T-helper 9 cell (primary cell): ENCODE data around the gene NCKAP5.

Experiments used
- DNase-seq: peaks from one replicate; pipeline ENCODE4 v3.0.0-alpha.2; 2020

NCKAP5 gene

GRCh38 chr2:133418021-133418420 lies 150.2 kb downstream of the NCKAP5 start:
- no peak for DNase-seq

GRCh38 chr2:133417415-133417814 lies 150.8 kb downstream of the NCKAP5 start:
- DNase-seq = no peak

GRCh38 chr2:133416736-133417135 lies 151.5 kb downstream of the NCKAP5 start:
- DNase-seq = no peak

GRCh38 chr2:133416146-133416545 lies 152.1 kb downstream of the NCKAP5 start:
- DNase-seq = no peak

- DNase-seq = no peak
These were observed 152.9 kb downstream of the NCKAP5 start for GRCh38 chr2:133415210-133415876.

GRCh38 chr2:133414486-133415209 lies 153.6 kb downstream of the NCKAP5 start:
- DNase-seq = no peak

GRCh38 chr2:133413863-133414262 lies 154.4 kb downstream of the NCKAP5 start:
- no peak for DNase-seq

- DNase-seq = no peak
These were observed 155.6 kb downstream of the NCKAP5 start for GRCh38 chr2:133412694-133413093.

GRCh38 chr2:133411857-133412256 lies 156.4 kb downstream of the NCKAP5 start:
- no peak for DNase-seq

- DNase-seq = no peak
These were observed 157.2 kb downstream of the NCKAP5 start for GRCh38 chr2:133411101-133411500.

GRCh38 chr2:133409581-133410285 lies 158.5 kb downstream of the NCKAP5 start:
- DNase-seq = no peak

- no peak for DNase-seq
These were observed 159.6 kb downstream of the NCKAP5 start for GRCh38 chr2:133408671-133409070.

GRCh38 chr2:133407341-133407740 lies 160.9 kb downstream of the NCKAP5 start:
- no peak for DNase-seq

GRCh38 chr2:133405252-133405651 lies 163.0 kb downstream of the NCKAP5 start:
- no peak for DNase-seq

GRCh38 chr2:133400411-133400810 lies 167.9 kb downstream of the NCKAP5 start:
- DNase-seq = no peak

GRCh38 chr2:133393895-133394294 lies 174.4 kb downstream of the NCKAP5 start:
- DNase-seq = no peak

- DNase-seq = no peak
These were observed 178.1 kb downstream of the NCKAP5 start for GRCh38 chr2:133390156-133390555.

- no peak for DNase-seq
These were observed 178.7 kb downstream of the NCKAP5 start for GRCh38 chr2:133389569-133389968.

GRCh38 chr2:133382566-133382965 lies 185.7 kb downstream of the NCKAP5 start:
- DNase-seq = no peak

- no peak for DNase-seq
These were observed 187.3 kb downstream of the NCKAP5 start for GRCh38 chr2:133380991-133381390.

- no peak for DNase-seq
These were observed 189.2 kb downstream of the NCKAP5 start for GRCh38 chr2:133378928-133379549.

GRCh38 chr2:133378386-133378785 lies 189.9 kb downstream of the NCKAP5 start:
- no peak for DNase-seq

GRCh38 chr2:133377599-133377998 lies 190.7 kb downstream of the NCKAP5 start:
- no peak for DNase-seq
